GM12872 (cell line): ENCODE results near the gene RSF1.

ENCODE experiments used
- TF ChIP-seq, protein P1 (sequence below): IDR thresholded peaks from 3 replicates; pipeline ENCODE4 v1.5.1; 2011; ENCODE audit warnings: low read depth, mild to moderate bottlenecking, low read length, moderate library complexity; ENCODE audit not compliant: insufficient read depth

The RSF1 gene

DNA sequence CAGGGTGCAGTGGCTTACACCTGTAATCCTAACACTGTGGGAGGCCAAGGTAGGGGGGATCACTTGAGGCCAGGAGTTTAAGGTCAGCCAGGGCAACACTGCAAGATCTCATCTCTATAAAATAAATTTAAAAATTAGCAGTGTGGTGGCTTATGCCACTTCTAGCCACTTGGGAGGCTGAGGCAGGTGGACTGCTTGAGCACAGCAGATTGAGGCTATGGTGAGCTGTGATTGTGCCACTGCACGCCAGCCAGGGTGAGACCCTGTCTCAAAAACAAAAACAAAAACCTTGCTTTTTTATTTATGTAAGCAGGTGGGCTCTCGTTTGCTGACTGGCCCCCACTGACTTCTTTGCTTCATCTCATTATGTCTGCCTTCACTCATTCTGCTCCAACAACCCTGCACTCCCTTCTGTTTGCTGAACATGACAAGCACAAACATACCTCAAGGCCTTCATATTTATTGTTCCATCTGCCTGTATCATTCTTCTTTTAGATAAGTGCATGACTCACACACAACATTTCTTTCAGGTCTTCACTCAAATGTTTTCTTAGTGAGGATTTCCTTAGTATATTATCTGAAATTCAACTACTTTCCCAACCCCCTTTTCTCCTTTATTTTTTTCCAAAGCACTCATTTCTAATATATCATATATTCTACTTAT is 150.5 kb downstream of the RSF1 start:
- TF ChIP-seq, protein P1, sequence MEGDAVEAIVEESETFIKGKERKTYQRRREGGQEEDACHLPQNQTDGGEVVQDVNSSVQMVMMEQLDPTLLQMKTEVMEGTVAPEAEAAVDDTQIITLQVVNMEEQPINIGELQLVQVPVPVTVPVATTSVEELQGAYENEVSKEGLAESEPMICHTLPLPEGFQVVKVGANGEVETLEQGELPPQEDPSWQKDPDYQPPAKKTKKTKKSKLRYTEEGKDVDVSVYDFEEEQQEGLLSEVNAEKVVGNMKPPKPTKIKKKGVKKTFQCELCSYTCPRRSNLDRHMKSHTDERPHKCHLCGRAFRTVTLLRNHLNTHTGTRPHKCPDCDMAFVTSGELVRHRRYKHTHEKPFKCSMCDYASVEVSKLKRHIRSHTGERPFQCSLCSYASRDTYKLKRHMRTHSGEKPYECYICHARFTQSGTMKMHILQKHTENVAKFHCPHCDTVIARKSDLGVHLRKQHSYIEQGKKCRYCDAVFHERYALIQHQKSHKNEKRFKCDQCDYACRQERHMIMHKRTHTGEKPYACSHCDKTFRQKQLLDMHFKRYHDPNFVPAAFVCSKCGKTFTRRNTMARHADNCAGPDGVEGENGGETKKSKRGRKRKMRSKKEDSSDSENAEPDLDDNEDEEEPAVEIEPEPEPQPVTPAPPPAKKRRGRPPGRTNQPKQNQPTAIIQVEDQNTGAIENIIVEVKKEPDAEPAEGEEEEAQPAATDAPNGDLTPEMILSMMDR = no peak

DNA sequence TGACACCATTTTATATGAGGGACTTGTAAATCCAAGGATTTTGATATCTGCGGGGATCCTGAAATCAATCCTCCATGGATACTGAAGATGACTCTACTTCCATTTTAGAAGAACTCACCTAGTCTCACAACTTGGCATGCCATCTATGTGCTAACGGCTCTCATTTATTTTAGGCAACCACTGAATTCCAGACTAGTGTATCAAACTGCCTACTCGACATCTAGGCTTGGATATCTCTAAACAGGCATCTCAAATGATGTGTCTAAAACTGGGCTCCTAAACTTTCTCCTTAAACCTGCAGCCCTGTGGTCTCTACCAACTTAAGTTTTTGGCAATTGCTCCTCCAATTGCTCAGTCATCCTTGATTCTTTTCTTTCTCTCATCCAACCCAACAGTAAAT is 151.8 kb downstream of the RSF1 start:
- TF ChIP-seq, protein P1 = no peak

DNA sequence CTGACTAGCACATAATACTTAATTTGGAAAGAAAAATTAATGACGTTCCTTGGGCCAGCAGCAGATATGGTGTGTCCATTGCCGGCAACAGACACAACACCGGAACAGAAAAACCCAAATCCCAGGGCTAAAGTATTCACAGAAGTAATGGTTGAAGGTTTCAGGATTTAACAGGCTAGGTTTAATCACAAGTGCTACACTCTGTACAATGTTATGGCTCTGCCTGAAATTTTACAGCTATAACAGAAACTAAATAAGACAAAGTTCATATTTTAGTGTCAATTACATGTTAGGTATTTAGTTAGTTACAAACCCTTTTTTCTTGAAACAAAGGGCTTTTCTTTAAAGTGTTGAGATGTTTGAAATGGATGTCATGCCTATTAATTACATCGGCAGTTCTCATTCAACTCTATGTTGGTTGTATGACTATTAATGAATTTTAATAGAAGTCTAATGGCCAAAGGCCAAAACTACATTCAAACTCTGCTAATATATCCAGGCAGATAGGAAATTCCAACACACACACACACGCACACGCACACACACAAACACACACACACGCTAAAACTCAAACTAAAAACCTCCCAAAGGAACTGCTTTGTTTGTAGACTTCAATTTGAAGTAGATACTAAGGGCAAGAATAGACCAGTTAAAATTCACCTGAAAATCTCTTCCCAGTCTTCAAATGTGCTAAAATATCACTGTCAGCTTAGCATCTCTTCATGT is 155.1 kb downstream of the RSF1 start:
- TF ChIP-seq, protein P1 = no peak

DNA sequence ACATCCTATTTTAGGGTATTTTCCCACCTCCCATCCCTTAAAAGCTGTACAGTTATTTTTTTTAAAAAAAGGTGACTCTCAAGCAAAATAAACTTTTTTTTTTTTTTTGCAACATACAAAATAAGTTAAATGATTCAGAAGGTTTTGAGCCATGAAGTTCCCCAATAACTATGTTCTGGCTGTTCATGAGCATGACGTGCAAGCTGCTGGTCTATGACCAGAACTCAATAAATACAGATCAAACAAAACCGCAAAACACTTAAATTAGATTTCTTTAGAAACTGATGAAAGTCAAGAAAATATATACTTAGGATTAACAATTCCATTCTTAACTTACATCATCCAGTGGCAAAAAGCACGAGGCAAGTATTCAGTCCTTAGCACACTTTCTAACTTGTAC is 158.9 kb downstream of the RSF1 start:
- TF ChIP-seq, protein P1 = no peak

DNA sequence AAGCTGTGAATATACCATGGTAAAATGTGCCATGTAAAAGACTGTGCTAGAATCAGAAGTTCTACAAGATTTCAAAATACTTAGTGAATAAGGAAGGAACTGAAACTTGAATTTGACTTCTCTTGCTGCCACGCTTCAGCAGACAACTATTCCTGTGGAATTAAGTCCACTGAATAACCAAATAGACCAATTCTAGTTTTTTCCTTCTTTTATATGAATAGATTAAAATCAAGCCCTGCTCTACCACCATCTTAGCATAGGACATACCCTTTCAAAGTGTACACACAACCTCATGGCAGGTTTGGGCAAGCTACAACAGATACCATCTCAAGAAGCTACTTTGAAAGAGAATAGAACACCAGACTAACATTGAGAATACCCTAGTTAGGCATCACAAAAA is 159.6 kb downstream of the RSF1 start:
- TF ChIP-seq, protein P1 = no peak

DNA sequence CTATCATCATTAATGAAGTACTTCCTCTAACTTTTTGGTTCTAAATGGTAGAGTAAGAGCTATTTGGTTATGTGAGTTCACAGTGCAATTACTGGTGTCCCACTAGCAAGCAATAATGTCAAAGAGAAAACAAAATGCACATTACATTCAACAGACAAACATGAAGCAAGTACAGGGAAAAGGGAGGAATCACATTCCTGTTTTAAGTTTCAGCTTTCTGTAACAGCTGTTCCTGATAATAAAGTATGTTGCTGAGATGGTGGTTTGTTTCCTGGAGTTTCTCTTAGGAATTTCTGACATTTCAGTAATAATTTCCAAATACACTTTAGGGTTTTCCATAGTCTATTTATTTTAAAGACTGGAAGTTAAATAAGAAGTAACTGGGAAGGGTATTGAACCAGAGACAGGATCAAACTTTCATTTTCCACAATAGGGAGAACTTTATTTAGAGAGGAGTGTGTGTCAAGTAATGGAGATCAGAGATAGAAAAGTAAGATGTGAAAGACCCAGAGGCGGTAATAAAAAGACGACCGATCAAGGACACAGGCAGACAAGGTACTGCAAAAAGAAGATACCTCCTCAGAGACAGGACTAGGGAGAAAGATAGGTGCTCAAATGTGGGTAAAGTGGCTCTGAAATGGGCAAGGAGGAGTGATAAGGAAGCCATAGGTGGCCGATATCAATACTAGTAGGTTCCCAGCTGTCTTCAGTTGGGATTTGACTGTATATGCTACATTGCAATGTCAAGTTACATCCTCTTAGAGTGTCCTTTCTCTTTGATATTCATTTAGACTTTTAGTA is 162.1 kb downstream of the RSF1 start:
- TF ChIP-seq, protein P1 = no peak

DNA sequence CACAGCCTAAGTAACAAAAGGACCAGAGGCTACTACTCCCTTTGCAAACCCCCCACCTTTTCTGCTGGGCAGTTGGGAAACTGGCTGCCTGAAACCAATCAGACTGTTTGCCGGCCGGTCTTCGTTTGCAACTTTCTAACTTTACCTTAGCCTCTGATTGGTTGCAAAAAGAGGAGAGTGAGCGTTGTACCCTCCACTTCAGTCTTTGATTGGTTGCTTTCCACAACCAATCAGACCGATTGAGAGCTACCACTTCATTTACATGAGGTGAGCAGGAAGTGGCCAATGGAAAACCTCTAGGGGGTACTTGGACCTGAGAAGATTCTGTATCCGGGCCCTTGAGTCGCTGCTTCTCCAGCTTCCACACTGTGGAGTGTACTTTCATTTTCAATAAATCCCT is 164.2 kb downstream of the RSF1 start:
- TF ChIP-seq, protein P1 = no peak
